Stimulated activated CD8-positive, alpha-beta memory T cell treated with anti-CD3 and anti-CD28 coated beads, Interleukin-7, amount 100 ng/mL, for 4 hours (primary cell): ENCODE measurements around the gene AP2A1.

Experiments
- DNase-seq, 2 donors: peaks; one replicate each; pipeline ENCODE4 v3.0.0-alpha.2; 2020; ENCODE audit warnings: low read depth in 2 of 2

Gene AP2A1

GRCh38 chr19:49838885-49839588 is 72.2 kb downstream of the AP2A1 start:
- no peak for DNase-seq

- no peak for DNase-seq
Measured at GRCh38 chr19:49839713-49840112, 72.9 kb downstream of the AP2A1 start.

GRCh38 chr19:49840321-49840720 is 73.5 kb downstream of the AP2A1 start:
- DNase-seq, result no peak

- no peak for DNase-seq
Measured at GRCh38 chr19:49840736-49841249, 74.0 kb downstream of the AP2A1 start.

GRCh38 chr19:49843265-49843664 is 76.5 kb downstream of the AP2A1 start:
- no peak for DNase-seq

- DNase-seq, result no peak
Measured at GRCh38 chr19:49844138-49845095, 77.6 kb downstream of the AP2A1 start.

GRCh38 chr19:49845414-49845813 is 78.6 kb downstream of the AP2A1 start:
- DNase-seq, result no peak

GRCh38 chr19:49846408-49846807 is 79.6 kb downstream of the AP2A1 start:
- DNase-seq, result no peak

GRCh38 chr19:49847731-49848696 is 81.2 kb downstream of the AP2A1 start:
- DNase-seq, result no peak

GRCh38 chr19:49848938-49849337 is 82.1 kb downstream of the AP2A1 start:
- DNase-seq, result no peak

GRCh38 chr19:49849433-49850220 is 82.8 kb downstream of the AP2A1 start:
- no peak for DNase-seq

- DNase-seq, result no peak
Measured at GRCh38 chr19:49850221-49850486, 83.4 kb downstream of the AP2A1 start.

GRCh38 chr19:49850487-49851342 is 83.9 kb downstream of the AP2A1 start, which contains the start of gene PTOV1:
TSS of gene PTOV1 (plus strand) at chr19:49851159.
- peak; percentile 70 to 79 for DNase-seq

- peak in 1 of 2 donors; percentile 27 for DNase-seq
Measured at GRCh38 chr19:49851456-49852259, 84.9 kb downstream of the AP2A1 start.

- DNase-seq, result no peak
Measured at GRCh38 chr19:49852631-49853126, 85.9 kb downstream of the AP2A1 start.

- DNase-seq, result no peak
Measured at GRCh38 chr19:49853852-49854377, 87.1 kb downstream of the AP2A1 start.

GRCh38 chr19:49854378-49855263 is 87.8 kb downstream of the AP2A1 start:
- no peak for DNase-seq

- no peak for DNase-seq
Measured at GRCh38 chr19:49855277-49855675, 88.5 kb downstream of the AP2A1 start.
